Ishikawa (cell line): ENCODE data around the gene CD151.

ENCODE experiments used
- CEBPB ChIP-seq: IDR thresholded peaks from 2 replicates; pipeline ENCODE4 v1.6.1; 2012
- CREB1 ChIP-seq: IDR thresholded peaks from 2 replicates; pipeline ENCODE4 v1.6.1; 2012; ENCODE audit warnings: low read depth
- EGR1 ChIP-seq: IDR thresholded peaks from 2 replicates; pipeline ENCODE4 v1.6.1; 2012
- EP300 ChIP-seq: IDR thresholded peaks from 2 replicates; pipeline ENCODE4 v1.6.1; 2012; ENCODE audit warnings: borderline replicate concordance
- FOXM1 ChIP-seq: IDR thresholded peaks from 2 replicates; pipeline ENCODE4 v1.6.1; 2012; ENCODE audit warnings: low read depth, borderline replicate concordance
- NFIC ChIP-seq: IDR thresholded peaks from 2 replicates; pipeline ENCODE4 v1.6.1; 2012
- RAD21 ChIP-seq: IDR thresholded peaks from 2 replicates; pipeline ENCODE4 v1.6.1; 2012; ENCODE audit warnings: low read depth
- TAF1 ChIP-seq: IDR thresholded peaks from 2 replicates; pipeline ENCODE4 v1.6.1; 2012; ENCODE audit warnings: low read depth, mild to moderate bottlenecking
- TCF12 ChIP-seq: IDR thresholded peaks from 2 replicates; pipeline ENCODE4 v1.6.1; 2012; ENCODE audit warnings: low read depth
- TEAD4 ChIP-seq: IDR thresholded peaks from 2 replicates; pipeline ENCODE4 v1.6.1; 2012
- YY1 ChIP-seq: IDR thresholded peaks from 2 replicates; pipeline ENCODE4 v1.6.1; 2012; ENCODE audit warnings: low read depth
- ZBTB7A ChIP-seq: IDR thresholded peaks from 2 replicates; pipeline ENCODE4 v1.6.1; 2012; ENCODE audit warnings: low read depth
- TF ChIP-seq, protein P1 (sequence below): IDR thresholded peaks from 2 replicates; pipeline ENCODE4 v1.6.1; 2012
- TF ChIP-seq, protein P2 (sequence below): IDR thresholded peaks from 2 replicates; pipeline ENCODE4 v1.6.1; 2012; ENCODE audit warnings: low read depth, mild to moderate bottlenecking
- TF ChIP-seq, protein P3 (sequence below): IDR thresholded peaks from 2 replicates; pipeline ENCODE4 v1.6.1; 2012

CD151 gene

DNA sequence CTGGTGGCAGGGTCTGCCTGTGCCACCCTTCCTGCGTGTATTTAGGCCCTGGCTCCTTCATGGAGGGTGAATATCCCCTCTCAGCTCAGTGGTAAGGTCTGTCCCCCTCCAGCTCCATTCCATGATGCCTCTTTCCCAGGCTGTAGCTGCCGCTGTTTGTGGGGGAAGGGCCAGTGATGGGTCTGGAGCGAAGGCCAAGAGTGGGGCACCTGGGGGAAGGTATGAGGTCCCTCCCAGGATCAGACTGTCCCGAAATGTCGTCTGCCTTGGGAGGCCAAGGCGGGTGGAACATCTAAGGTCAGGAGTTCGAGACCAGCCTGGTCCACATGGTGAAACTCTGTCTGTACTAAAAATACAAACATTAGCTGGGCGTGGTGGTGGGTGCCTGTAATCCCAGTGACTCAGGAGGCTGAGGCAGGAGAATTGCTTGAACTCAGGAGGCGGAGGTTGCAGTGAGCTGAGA lies 1.1 kb downstream of the CD151 start:
- no peak for TF ChIP-seq EP300
- no peak for TF ChIP-seq EGR1
- no peak for TF ChIP-seq TEAD4
- no peak for TF ChIP-seq CREB1
- no peak for TF ChIP-seq ZBTB7A
- TF ChIP-seq RAD21: no peak
- TF ChIP-seq CEBPB: no peak

DNA sequence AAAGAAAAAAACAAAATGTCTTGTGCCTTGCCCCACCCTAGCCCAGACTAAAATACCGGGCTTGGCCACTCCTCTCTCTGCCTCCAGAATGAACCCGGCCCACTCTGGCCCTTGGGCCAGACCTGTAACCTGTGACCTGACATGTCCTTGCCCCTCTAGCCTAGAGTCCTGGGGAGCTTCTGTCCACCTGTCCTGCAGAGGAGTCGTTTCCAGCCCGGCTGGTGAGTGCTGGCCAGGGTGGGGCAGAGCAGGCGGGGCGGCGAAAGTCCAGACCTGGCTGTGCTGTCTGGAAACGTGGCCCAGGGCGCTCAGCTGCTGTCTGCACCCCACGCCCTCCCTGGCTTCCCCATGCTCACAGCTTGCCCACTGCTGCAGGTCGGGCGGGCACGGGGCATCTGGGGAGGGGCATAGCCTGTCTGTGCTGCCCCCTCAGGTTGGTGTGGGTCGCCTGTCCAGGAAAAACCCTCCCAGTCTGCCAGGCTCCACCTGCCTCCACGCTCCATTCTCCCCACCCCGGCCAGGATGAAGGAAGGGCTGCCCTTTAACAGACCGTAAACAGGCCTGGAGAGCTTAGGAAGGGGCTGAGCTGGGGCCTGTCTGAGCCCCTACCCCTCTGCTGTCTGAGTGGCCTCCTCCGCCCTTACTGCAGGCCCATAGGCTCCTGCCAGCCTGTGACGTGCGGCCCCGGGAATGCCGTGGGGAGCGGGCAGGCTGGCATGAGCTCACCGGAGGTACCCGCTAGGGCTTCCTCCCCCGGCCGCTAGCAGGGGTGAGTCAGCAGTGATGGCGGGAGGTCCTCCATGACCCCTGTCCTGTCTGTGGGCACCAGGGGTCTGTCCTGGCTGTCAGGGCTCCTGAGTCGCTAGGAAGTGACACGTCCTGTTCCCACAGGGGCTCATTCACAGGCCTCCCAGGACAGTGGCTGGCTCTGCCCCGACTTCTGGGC lies 1.9 kb downstream of the CD151 start:
- TF ChIP-seq EP300: no peak
- peak; percentile 63; the same call in 1 of the 2 replicates for TF ChIP-seq ZBTB7A
- peak; percentile 49 for TF ChIP-seq NFIC
- peak; percentile 63; the same call in 1 of the 2 replicates for TF ChIP-seq CREB1
- peak; percentile 87 for TF ChIP-seq TEAD4
- peak; percentile 68; the same call in 1 of the 2 replicates for TF ChIP-seq YY1
- peak; percentile 73 for TF ChIP-seq TCF12
- TF ChIP-seq RAD21: no peak
- TF ChIP-seq, protein P1, sequence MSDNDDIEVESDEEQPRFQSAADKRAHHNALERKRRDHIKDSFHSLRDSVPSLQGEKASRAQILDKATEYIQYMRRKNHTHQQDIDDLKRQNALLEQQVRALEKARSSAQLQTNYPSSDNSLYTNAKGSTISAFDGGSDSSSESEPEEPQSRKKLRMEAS: peak; percentile 43; the same call in 1 of the 2 replicates

DNA sequence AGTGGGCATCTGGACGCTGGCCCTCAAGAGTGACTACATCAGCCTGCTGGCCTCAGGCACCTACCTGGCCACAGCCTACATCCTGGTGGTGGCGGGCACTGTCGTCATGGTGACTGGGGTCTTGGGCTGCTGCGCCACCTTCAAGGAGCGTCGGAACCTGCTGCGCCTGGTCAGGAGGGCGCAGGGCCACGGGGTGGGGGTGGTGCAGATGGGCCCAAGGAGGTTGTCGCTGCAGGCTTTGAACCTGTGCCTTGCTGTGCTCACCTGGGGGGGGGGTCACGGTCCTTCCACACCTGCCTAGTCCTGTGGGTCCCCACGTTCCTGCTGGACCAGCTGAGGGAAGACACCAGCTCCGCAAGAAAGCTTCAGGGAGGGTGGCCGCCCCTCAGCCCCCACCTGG lies 3.5 kb downstream of the CD151 start:
- TF ChIP-seq, protein P2, sequence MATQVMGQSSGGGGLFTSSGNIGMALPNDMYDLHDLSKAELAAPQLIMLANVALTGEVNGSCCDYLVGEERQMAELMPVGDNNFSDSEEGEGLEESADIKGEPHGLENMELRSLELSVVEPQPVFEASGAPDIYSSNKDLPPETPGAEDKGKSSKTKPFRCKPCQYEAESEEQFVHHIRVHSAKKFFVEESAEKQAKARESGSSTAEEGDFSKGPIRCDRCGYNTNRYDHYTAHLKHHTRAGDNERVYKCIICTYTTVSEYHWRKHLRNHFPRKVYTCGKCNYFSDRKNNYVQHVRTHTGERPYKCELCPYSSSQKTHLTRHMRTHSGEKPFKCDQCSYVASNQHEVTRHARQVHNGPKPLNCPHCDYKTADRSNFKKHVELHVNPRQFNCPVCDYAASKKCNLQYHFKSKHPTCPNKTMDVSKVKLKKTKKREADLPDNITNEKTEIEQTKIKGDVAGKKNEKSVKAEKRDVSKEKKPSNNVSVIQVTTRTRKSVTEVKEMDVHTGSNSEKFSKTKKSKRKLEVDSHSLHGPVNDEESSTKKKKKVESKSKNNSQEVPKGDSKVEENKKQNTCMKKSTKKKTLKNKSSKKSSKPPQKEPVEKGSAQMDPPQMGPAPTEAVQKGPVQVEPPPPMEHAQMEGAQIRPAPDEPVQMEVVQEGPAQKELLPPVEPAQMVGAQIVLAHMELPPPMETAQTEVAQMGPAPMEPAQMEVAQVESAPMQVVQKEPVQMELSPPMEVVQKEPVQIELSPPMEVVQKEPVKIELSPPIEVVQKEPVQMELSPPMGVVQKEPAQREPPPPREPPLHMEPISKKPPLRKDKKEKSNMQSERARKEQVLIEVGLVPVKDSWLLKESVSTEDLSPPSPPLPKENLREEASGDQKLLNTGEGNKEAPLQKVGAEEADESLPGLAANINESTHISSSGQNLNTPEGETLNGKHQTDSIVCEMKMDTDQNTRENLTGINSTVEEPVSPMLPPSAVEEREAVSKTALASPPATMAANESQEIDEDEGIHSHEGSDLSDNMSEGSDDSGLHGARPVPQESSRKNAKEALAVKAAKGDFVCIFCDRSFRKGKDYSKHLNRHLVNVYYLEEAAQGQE: no peak
- TF ChIP-seq YY1 (no peak), RAD21 (no peak), TEAD4 (no peak), TAF1 (no peak), CEBPB (no peak), NFIC (no peak), TCF12 (no peak), FOXM1 (no peak), CREB1 (no peak), ZBTB7A (no peak), EP300 (no peak), EGR1 (no peak)
- TF ChIP-seq, protein P1: no peak
- TF ChIP-seq, protein P3, sequence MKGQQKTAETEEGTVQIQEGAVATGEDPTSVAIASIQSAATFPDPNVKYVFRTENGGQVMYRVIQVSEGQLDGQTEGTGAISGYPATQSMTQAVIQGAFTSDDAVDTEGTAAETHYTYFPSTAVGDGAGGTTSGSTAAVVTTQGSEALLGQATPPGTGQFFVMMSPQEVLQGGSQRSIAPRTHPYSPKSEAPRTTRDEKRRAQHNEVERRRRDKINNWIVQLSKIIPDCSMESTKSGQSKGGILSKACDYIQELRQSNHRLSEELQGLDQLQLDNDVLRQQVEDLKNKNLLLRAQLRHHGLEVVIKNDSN: no peak

DNA sequence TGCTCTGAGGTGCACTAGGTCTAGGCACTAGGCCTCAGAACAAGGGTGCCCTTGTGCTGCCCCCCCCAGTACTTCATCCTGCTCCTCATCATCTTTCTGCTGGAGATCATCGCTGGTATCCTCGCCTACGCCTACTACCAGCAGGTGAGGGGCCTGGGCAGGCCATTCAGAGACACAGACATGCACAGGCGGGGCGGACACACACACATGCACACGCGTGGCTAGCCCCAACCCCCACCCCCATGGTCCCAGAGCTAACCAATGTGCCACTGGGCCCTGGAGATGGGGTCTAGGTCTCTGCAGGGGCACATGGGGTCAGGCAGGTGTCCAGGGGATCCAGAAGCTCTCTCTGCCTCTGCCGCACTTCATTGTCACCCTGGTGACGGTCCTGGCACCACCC lies 3.9 kb downstream of the CD151 start:
- TF ChIP-seq, protein P3: no peak
- TF ChIP-seq NFIC (no peak), CEBPB (no peak), ZBTB7A (no peak), TEAD4 (no peak), FOXM1 (no peak)
- TF ChIP-seq, protein P2: no peak

DNA sequence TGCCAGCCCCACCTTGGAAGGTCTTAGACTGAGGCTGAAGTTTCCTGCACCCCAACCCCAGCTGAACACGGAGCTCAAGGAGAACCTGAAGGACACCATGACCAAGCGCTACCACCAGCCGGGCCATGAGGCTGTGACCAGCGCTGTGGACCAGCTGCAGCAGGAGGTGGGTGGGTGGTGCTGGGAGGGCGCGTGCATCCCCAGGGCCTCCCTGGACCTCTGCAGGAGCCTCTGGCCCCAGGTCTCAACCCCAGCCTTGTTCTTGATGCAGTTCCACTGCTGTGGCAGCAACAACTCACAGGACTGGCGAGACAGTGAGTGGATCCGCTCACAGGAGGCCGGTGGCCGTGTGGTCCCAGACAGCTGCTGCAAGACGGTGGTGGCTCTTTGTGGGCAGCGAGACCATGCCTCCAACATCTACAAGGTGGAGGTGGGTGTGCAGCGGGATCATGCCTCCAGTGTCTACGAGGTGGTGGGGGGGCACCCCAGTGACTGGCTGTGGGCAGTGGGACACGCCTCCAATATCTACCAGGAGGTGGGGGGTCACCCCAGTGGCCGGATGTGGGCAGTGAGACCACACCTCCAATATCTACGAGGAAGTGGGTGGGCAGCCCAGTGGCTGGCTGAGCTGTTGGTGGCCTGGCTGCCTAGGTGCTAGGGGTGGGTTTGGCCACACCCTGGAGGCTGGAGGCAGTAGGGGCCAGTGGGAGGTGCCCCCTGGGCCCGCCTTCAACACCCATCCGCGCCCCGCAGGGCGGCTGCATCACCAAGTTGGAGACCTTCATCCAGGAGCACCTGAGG lies 4.6 kb downstream of the CD151 start:
- TF ChIP-seq NFIC (no peak), ZBTB7A (no peak), YY1 (no peak), TAF1 (no peak), CREB1 (no peak), TEAD4 (no peak), FOXM1 (no peak), TCF12 (no peak), CEBPB (no peak)
- TF ChIP-seq, protein P1: no peak
